K562 (cell line): ENCODE data around the gene RASSF1. TPM values are rescaled to one million over a fixed set of nuclear protein-coding genes. Genes with fewer than 3 reads are reported as not detected.

Experiments used
- COPS2 ChIP-seq: fragments of 450-650 bp; conservative IDR thresholded peaks from 2 replicates; pipeline ENCODE4 v1.6.1; 2016; ENCODE audit warnings: mild to moderate bottlenecking, moderate library complexity
- E2F4 ChIP-seq: sonication (generic); formaldehyde crosslinking; IDR thresholded peaks from 2 replicates; pipeline ENCODE4 v1.8.0; 2022; ENCODE audit warnings: mild to moderate bottlenecking, low read depth, missing genetic modification reagents
- FUS ChIP-seq: fragments of 200-400 bp; formaldehyde crosslinking; optimal IDR thresholded peaks from 2 replicates; pipeline ENCODE3; 2017; ENCODE audit warnings: low read depth, low read length
- GATAD2A ChIP-seq: fragments of 450-650 bp; IDR thresholded peaks from 2 replicates; pipeline ENCODE4 v1.6.1; 2017
- MAZ ChIP-seq, 2 experiments: fragments of 450-650 bp in 1 of 2; sonication (generic) in 1 of 2; formaldehyde crosslinking; IDR thresholded peaks in 1 of 2; conservative IDR thresholded peaks in 1 of 2; 2 replicates each; pipeline versions ENCODE4 v1.4.0 to v1.5.0; 2020; ENCODE audit warnings: mild to moderate bottlenecking in 1 of 2, missing genetic modification reagents in 1 of 2
- MEIS2 ChIP-seq: fragments of 450-650 bp; IDR thresholded peaks from 2 replicates; pipeline ENCODE4 v1.6.1; 2014; ENCODE audit warnings: mild to moderate bottlenecking; ENCODE audit not compliant: partially characterized antibody
- MTA1 ChIP-seq: fragments of 450-650 bp; IDR thresholded peaks from 2 replicates; pipeline ENCODE4 v1.6.1; 2017; ENCODE audit warnings: borderline replicate concordance
- MYBL2 ChIP-seq, 2 experiments: fragments of 450-650 bp in 1 of 2; sonication (generic) in 1 of 2; formaldehyde crosslinking in 1 of 2; IDR thresholded peaks; 2 replicates each; pipeline versions ENCODE4 v1.6.1 to v1.8.1; 2017 to 2022; ENCODE audit warnings: borderline replicate concordance in 1 of 2, inconsistent platforms in 1 of 2, low read depth in 1 of 2, mild to moderate bottlenecking in 1 of 2, missing genetic modification reagents in 1 of 2, moderate library complexity in 1 of 2
- NCOA4 ChIP-seq: fragments of 450-650 bp; IDR thresholded peaks from 2 replicates; pipeline ENCODE4 v1.6.1; 2018; ENCODE audit warnings: mild to moderate bottlenecking; ENCODE audit not compliant: partially characterized antibody
- RBM34 ChIP-seq: fragments of 200-400 bp; formaldehyde crosslinking; IDR thresholded peaks from 2 replicates; pipeline ENCODE4 v1.6.1; 2018; ENCODE audit warnings: low read length, borderline replicate concordance; ENCODE audit not compliant: insufficient read depth
- SNAPC5 ChIP-seq: fragments of 250-450 bp; sonication (Bioruptor Pico); IDR thresholded peaks from 2 replicates; pipeline ENCODE4 v1.8.0; 2021; ENCODE audit warnings: moderate library complexity, mild to moderate bottlenecking, inconsistent platforms
- SRSF3 ChIP-seq: fragments of 200-400 bp; formaldehyde crosslinking; IDR thresholded peaks from 2 replicates; pipeline ENCODE4 v1.6.1; 2016; ENCODE audit warnings: mild to moderate bottlenecking, low read length, moderate library complexity; ENCODE audit not compliant: insufficient read depth
- THRA ChIP-seq: fragments of 450-650 bp; IDR thresholded peaks from 2 replicates; pipeline ENCODE4 v1.6.1; 2017; ENCODE audit warnings: mild to moderate bottlenecking, moderate library complexity
- ZBTB49 ChIP-seq: sonication (generic); formaldehyde crosslinking; IDR thresholded peaks from 2 replicates; pipeline ENCODE4 v1.8.0; 2022; ENCODE audit warnings: missing genetic modification reagents, mild to moderate bottlenecking, borderline replicate concordance
- ZNF41 ChIP-seq: fragments of 250-450 bp; sonication (Bioruptor Pico); conservative IDR thresholded peaks from 2 replicates; pipeline ENCODE4 v1.4.0; 2020; ENCODE audit warnings: mild to moderate bottlenecking
- ZNF518B ChIP-seq: fragments of 250-450 bp; sonication (Bioruptor Pico); IDR thresholded peaks from 2 replicates; pipeline ENCODE4 v1.5.0; 2021; ENCODE audit warnings: mild to moderate bottlenecking, moderate library complexity
- ZNF583 ChIP-seq: fragments of 250-450 bp; sonication (Bioruptor Pico); IDR thresholded peaks from 2 replicates; pipeline ENCODE4 v1.4.0; 2020
- ZNF644 ChIP-seq: fragments of 200-800 bp; sonication (Bioruptor generic); IDR thresholded peaks from 2 replicates; pipeline ENCODE4 v1.6.1; 2016; ENCODE audit warnings: low read depth, missing genetic modification characterization, missing compliant biosample characterization
- polyA plus RNA-seq, 8 experiments: library from polyadenylated mRNA; depleted of rRNA in 4 of 8; stranded (reverse) in 5 of 8; unstranded in 3 of 8; fragments of >200 nt; fragmentation: Nextera tagmentation in 2 of 8; fragmentation: Illumina TruSeq in 1 of 8; extraction: Ambion mirVana in 2 of 8; extraction: Trizol in 1 of 8; gene quantifications; 2 replicates each; pipeline versions ENCODE4 v1.2.1 to v1.2.3, GENCODE V29; 2011 to 2014; ENCODE audit warnings: inconsistent platforms in 1 of 8, missing spikeins in 1 of 8
- total RNA-seq, 7 experiments: library from RNA; depleted of rRNA in 6 of 7; stranded (reverse); fragments of >200 nt in 6 of 7; fragmentation: Illumina TruSeq in 2 of 7; extraction: Trizol in 2 of 7; gene quantifications; 2 replicates each; pipeline versions ENCODE4 v1.2.1 to v1.2.3, GENCODE V29; 2011 to 2021; ENCODE audit warnings: low replicate concordance in 1 of 7

Gene RASSF1
- total and polyA plus RNA-seq, 9 of the 15 experiments (the other 6 are each of a cell fraction or from before 2014, with no cell fraction given), result 3.6 to 57.1 (median 24.6) TPM

- TF ChIP-seq ZNF41 (no peak), MTA1 (peak; percentile 91), THRA (no peak), COPS2 (no peak), SNAPC5 (CRISPR knock-in tag) (no peak), MAZ (CRISPR knock-in tag; conservative IDR thresholded peaks at IDR 0.05 in 1 of 2, IDR thresholded peaks at IDR 0.05 in 1 of 2) (peak; percentile 27 to 73; a peak in 1 of 4 replicates), MYBL2 (IDR thresholded peaks at IDR 0.05; ENCODE audit: low read depth) (no peak), MYBL2 (CRISPR knock-in tag; IDR thresholded peaks at IDR 0.05; ENCODE audit: borderline replicate concordance) (no peak), ZNF583 (peak; percentile 49; the same call in 1 of the 2 replicates), RBM34 (no peak), ZBTB49 (CRISPR knock-in tag) (no peak), GATAD2A (no peak), SRSF3 (no peak), FUS (no peak), MEIS2 (peak; percentile 29), ZNF518B (no peak), ZNF644 (tag) (peak; percentile 93), NCOA4 (no peak), E2F4 (CRISPR knock-in tag) (no peak)
These were observed 10.1 kb upstream of the RASSF1 start, which contains the start of the genes CYB561D2 and NPRL2 (continued) for GRCh38 chr3:50350527-50351322.
